GDM1 (cell line): ENCODE data around the gene NFKB1.
A peak's percentile ranks its signal among the peaks of the same experiment; 100 is the strongest.

Source experiments
- DNase-seq: peaks from one replicate; lab custom pipeline; 2025; lab: John Stamatoyannopoulos, UW

The NFKB1 gene

GRCh38 chr4:102625232-102625930, 124.2 kb downstream of the NFKB1 start:
- peak; percentile 57 for DNase-seq

GRCh38 chr4:102627831-102628523, 126.8 kb downstream of the NFKB1 start:
- DNase-seq: no peak

GRCh38 chr4:102629673-102630072, 128.5 kb downstream of the NFKB1 start:
- DNase-seq: no peak

GRCh38 chr4:102631616-102632015, 130.5 kb downstream of the NFKB1 start:
- DNase-seq: no peak

GRCh38 chr4:102632241-102633065, 131.3 kb downstream of the NFKB1 start:
- no peak for DNase-seq

GRCh38 chr4:102633100-102633499, 131.9 kb downstream of the NFKB1 start:
- no peak for DNase-seq

GRCh38 chr4:102637391-102637790, 136.2 kb downstream of the NFKB1 start:
- DNase-seq: no peak

GRCh38 chr4:102638621-102639020, 137.5 kb downstream of the NFKB1 start:
- no peak for DNase-seq

- no peak for DNase-seq
Measured at GRCh38 chr4:102639598-102639997, 138.4 kb downstream of the NFKB1 start.

GRCh38 chr4:102640669-102641068, 139.5 kb downstream of the NFKB1 start:
- DNase-seq: no peak

GRCh38 chr4:102641793-102642192, 140.6 kb downstream of the NFKB1 start:
- no peak for DNase-seq

GRCh38 chr4:102642631-102643298, 141.6 kb downstream of the NFKB1 start:
- no peak for DNase-seq

- no peak for DNase-seq
Measured at GRCh38 chr4:102647117-102647516, 146.0 kb downstream of the NFKB1 start.

- no peak for DNase-seq
Measured at GRCh38 chr4:102657206-102657605, 156.0 kb downstream of the NFKB1 start.

GRCh38 chr4:102663073-102663472, 161.9 kb downstream of the NFKB1 start:
- DNase-seq: no peak

- no peak for DNase-seq
Measured at GRCh38 chr4:102665527-102665926, 164.4 kb downstream of the NFKB1 start.
